Measurements from ENCODE around the gene DAB2IP.

DNA sequence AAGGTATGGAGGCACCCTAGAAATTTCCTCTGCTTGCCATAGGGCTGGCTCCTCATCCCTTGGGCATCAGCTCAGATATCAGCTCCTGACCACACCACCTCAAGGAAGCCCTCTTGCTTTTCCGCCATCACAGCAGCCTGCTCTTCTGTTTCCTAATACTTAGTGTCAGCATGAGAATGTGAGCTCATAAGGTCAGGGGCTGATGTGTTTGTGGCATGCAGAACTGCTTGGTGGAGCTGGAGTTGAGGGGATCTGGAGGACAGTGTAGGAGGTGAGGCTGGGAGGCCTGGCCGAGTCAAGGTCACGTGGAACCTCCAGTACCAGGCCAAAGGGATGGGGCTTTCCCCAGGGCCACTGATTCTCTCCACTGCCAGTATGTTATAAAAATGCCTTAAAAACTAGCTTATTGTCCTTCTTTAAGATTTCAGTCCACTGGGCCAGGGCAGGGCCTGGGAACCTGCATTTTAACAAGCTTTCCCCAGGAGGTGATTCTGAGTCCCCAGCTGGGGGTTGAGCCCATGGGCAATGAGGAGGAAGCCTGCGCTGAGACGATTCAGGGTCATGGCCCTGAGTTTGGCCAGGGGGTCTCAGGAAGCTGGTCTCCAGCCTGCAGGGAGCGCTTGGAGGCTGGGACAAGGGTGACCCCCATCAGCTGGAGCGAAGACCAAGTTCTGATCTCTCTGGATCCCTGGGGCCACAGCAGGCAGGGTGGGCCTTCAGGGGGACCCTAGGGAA lies 28.6 kb downstream of the DAB2IP start:
- TF ChIP-seq, protein P1, sequence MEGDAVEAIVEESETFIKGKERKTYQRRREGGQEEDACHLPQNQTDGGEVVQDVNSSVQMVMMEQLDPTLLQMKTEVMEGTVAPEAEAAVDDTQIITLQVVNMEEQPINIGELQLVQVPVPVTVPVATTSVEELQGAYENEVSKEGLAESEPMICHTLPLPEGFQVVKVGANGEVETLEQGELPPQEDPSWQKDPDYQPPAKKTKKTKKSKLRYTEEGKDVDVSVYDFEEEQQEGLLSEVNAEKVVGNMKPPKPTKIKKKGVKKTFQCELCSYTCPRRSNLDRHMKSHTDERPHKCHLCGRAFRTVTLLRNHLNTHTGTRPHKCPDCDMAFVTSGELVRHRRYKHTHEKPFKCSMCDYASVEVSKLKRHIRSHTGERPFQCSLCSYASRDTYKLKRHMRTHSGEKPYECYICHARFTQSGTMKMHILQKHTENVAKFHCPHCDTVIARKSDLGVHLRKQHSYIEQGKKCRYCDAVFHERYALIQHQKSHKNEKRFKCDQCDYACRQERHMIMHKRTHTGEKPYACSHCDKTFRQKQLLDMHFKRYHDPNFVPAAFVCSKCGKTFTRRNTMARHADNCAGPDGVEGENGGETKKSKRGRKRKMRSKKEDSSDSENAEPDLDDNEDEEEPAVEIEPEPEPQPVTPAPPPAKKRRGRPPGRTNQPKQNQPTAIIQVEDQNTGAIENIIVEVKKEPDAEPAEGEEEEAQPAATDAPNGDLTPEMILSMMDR (IDR thresholded peaks at IDR 0.05) = no peak
- TF ChIP-seq POLR2A (IDR thresholded peaks at IDR 0.05) = no peak

Measured in upper lobe of left lung (tissue), 4 donors.